RWPE2 (cell line): ENCODE results near the gene IRAK1.

Experiments
- ATAC-seq: fragments of 200-7000 bp; cut with Tn5 transposase; 3 replicates; pipeline ENCODE4 v1.9.1; 2021; ENCODE audit warnings: low read depth
- DNase-seq: peaks from one replicate; pipeline ENCODE4 v3.0.0-alpha.2; 2020; ENCODE audit warnings: low spot score
- H3K27ac ChIP-seq: fragments of 450-650 bp; 2 replicates; pipeline ENCODE4 v1.5.1; 2017; ENCODE audit warnings: mild to moderate bottlenecking; ENCODE audit not compliant: poor library complexity, severe bottlenecking
- H3K27me3 ChIP-seq: fragments of 250-450 bp; sonication (Bioruptor Pico); 2 replicates; pipeline ENCODE4 v1.5.1; 2021; ENCODE audit warnings: mild to moderate bottlenecking, moderate library complexity; ENCODE audit not compliant: insufficient read depth, poor library complexity, severe bottlenecking
- H3K36me3 ChIP-seq: fragments of 250-450 bp; sonication (Bioruptor Pico); 2 replicates; pipeline ENCODE4 v1.5.1; 2020; ENCODE audit warnings: low read depth, mild to moderate bottlenecking, moderate library complexity
- H3K4me1 ChIP-seq: fragments of 250-450 bp; sonication (Bioruptor Pico); 2 replicates; pipeline ENCODE4 v1.5.1; 2021; ENCODE audit warnings: mild to moderate bottlenecking, moderate library complexity; ENCODE audit not compliant: insufficient read depth, poor library complexity, severe bottlenecking
- H3K4me3 ChIP-seq: fragments of 250-450 bp; sonication (Bioruptor Pico); 2 replicates; pipeline ENCODE4 v1.5.1; 2021; ENCODE audit warnings: mild to moderate bottlenecking, moderate library complexity; ENCODE audit not compliant: severe bottlenecking
- H3K9me3 ChIP-seq: fragments of 250-450 bp; sonication (Bioruptor Pico); 2 replicates; pipeline ENCODE4 v1.5.1; 2021; ENCODE audit warnings: mild to moderate bottlenecking, moderate library complexity; ENCODE audit not compliant: severe bottlenecking
- TF ChIP-seq, protein P1 (sequence below): fragments of 450-650 bp; IDR thresholded peaks from one replicate; pipeline ENCODE4 v1.5.1; 2017; ENCODE audit warnings: mild to moderate bottlenecking, moderate library complexity; ENCODE audit not compliant: poor library complexity, severe bottlenecking

IRAK1 gene

DNA sequence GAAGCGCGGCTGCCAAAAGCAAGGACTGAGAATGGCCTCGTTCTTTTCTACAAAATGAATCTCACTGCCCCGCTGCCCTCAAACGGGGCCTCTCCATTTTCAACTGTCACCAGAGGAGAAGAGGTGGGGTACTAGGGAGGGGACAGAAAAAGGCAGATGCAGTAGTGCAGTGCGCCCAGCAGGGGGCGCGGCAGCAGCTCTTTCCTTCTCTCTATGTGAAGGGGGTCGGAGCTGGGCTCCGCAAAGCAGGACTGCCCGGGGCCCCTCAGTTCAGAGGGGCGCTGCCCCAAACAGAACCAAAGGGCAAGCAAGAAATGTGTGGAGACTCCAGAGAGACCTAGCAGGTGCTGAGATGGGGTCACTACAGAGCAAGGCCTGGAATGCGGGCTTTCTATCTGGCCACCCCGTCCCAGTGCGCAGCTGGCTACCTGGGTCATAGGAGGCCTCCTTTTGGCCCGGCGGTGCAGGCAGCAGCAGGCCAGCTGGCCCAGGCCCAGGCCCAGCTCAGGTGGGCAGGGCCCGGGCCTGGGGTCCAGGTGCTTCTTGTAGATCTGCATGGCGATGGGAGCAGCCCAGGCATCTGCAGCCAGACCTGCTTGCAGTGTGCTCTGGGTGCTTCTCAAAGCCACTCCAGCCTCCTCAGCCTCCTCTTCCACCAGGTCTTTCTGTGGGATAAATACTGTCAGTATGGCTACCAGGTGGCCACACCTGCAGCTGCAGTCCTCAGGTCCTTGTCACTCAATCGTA, 5.9 kb downstream of the IRAK1 start:
- H3K36me3 ChIP-seq, result peaks cover 63% of the 10 kb centered on the region
- ATAC-seq (0 out of 3 replicates have a peak, but pooled peaks have one; percentile 46), DNase-seq (no peak)
- no peak overlapping the region for H3K4me3 ChIP-seq
- no peak overlapping the region for H3K27ac ChIP-seq
- H3K27me3 ChIP-seq, result no peaks in the 10 kb centered on the region
- peaks cover 8% of the 10 kb centered on the region for H3K4me1 ChIP-seq
- no peaks in the 10 kb centered on the region for H3K9me3 ChIP-seq
- TF ChIP-seq, protein P1, sequence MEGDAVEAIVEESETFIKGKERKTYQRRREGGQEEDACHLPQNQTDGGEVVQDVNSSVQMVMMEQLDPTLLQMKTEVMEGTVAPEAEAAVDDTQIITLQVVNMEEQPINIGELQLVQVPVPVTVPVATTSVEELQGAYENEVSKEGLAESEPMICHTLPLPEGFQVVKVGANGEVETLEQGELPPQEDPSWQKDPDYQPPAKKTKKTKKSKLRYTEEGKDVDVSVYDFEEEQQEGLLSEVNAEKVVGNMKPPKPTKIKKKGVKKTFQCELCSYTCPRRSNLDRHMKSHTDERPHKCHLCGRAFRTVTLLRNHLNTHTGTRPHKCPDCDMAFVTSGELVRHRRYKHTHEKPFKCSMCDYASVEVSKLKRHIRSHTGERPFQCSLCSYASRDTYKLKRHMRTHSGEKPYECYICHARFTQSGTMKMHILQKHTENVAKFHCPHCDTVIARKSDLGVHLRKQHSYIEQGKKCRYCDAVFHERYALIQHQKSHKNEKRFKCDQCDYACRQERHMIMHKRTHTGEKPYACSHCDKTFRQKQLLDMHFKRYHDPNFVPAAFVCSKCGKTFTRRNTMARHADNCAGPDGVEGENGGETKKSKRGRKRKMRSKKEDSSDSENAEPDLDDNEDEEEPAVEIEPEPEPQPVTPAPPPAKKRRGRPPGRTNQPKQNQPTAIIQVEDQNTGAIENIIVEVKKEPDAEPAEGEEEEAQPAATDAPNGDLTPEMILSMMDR, result peak; percentile 70

DNA sequence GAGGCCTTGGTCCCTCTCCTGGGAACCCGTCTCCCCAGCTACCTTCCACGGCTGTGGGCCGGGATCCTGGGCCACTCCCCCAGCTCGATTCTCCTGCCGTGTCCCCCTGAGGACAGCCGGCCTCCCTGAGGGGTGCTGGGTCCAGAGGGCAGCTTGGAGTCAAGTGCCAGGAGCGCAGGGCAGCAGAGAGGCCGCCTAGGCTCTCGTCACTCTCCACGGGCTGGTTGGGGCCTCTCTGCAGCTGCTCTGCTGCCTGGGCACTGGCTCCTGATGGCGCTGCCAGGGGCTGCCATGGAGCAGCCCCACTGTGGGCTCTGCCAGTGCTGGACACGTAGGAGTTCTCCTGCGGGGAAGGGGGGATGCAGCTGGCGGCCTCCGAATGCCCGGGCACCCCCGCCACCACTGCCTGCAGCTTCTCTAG, 6.7 kb downstream of the IRAK1 start:
- Histone ChIP-seq H3K36me3 (peaks cover 62% of the 10 kb centered on the region), H3K9me3 (no peaks in the 10 kb centered on the region), H3K4me3 (no peak overlapping the region), H3K27ac (no peak overlapping the region), H3K27me3 (no peaks in the 10 kb centered on the region), H3K4me1 (peaks cover 8% of the 10 kb centered on the region)
- DNase-seq (no peak), ATAC-seq (no peak)
- TF ChIP-seq, protein P1, result no peak

DNA sequence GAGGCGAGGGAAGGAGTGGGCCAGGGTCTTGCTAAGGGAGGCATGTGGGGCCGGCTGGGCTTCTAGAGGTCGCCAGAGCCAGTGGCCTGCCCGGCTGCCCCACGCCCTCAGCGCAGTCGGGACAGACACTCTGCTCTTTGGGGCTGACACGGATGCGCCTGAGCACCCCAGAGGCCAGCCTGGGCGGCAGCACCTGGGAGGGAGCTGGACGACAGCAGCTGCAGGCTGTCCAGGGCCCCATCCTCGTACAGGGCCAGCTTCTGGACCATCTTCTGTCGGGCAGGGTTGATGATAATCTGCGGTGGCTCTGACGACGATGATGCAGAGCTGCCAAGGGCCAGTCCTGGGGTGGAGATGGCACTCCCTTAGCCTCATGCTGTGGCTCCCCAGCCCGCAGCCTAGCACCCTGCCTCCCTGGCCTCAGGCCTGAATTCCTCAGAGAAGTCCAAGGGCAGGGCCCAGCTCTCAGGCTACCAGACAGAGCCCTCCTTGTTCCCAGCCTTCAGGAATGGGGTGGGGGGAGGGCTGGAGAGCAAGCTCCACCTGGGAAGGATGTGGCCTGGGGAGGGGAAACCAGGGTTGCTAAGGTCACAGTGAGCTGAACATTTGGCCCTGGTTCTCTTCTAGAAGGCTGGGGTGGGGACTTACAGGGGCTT, 7.2 kb downstream of the IRAK1 start:
- no peak for ATAC-seq
- peaks cover 58% of the 10 kb centered on the region for H3K36me3 ChIP-seq
- TF ChIP-seq, protein P1, result no peak

DNA sequence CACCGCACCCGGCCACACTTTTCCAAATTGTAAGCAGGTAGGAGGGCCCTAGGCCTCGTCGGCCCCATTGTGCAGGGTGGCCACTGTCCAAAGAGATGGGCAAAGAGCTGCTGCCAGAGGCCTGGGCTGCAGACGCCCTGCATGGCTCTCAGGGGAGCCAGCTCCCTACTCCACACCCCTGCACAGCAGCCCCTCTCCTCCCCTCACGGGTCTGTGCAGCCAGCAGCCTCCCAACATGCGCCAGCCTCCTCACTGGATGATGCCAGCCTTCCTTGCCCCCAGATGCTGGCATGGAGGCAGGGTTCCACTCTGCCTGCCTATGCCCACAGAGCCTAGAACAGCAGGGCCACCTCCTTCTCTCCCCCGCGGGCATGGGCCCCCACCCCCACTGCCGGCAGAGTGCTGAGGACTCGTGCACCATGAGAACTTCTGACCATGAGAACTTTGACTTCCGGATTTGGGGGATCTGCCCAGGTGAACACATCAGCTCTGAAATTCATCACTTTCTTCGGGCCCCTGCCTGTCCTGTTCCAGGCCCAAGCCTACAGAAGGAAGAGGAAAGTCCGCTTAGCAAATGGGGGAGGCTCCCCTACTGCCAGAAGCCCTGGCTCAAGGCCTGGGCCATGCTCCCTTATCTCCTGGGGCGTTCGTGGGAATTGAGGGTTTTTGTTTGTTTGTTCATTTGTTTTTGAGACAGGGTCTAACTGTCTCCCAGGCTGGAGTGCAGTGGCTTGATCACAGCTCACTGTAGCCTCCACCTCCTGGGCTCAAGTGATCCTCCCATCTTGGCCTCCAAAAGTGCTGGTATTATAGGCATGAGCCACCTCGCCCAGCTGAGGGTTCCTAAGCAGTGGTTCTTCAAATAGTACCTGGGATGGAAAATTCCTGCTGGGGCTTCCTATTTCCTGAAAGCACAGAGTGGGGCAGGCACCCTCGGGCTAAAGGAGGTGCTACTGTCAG, 8.0 kb downstream of the IRAK1 start:
- TF ChIP-seq, protein P1, result no peak
- peaks cover 50% of the 10 kb centered on the region for H3K36me3 ChIP-seq
- peaks cover 8% of the 10 kb centered on the region for H3K4me1 ChIP-seq
- H3K27me3 ChIP-seq, result no peaks in the 10 kb centered on the region
- H3K27ac ChIP-seq, result no peak overlapping the region
- DNase-seq, result no peak
- no peaks in the 10 kb centered on the region for H3K9me3 ChIP-seq
- ATAC-seq, result no peak
- no peak overlapping the region for H3K4me3 ChIP-seq

More for the DNA sequence above, 7.2 kb downstream of the IRAK1 start:
- Histone ChIP-seq H3K27me3 (no peaks in the 10 kb centered on the region), H3K4me3 (no peak overlapping the region), H3K27ac (no peak overlapping the region), H3K4me1 (peaks cover 8% of the 10 kb centered on the region), H3K9me3 (no peaks in the 10 kb centered on the region)
- no peak for DNase-seq
